ENCODE measurements around the gene GPR85. TPM values are rescaled to one million over a fixed set of nuclear protein-coding genes. Genes with fewer than 3 reads are reported as not detected.
A peak's percentile ranks its signal among the peaks of the same experiment; 100 is the strongest.

The GPR85 gene
- total RNA-seq (2014; rRNA removed), result 8.5 and 9.1 TPM in 2 replicates
- polyA plus RNA-seq (2012), result 4.7 TPM

- peak; percentile 79 for DNase-seq (ENCODE audit: low read depth)
These were observed at the start of gene GPR85 for GRCh38 chr7:113086431-113086888. GPR85 (minus strand) TSS chr7:113086827; CDS start chr7:113084721, 2,106 bp downstream.

DNA sequence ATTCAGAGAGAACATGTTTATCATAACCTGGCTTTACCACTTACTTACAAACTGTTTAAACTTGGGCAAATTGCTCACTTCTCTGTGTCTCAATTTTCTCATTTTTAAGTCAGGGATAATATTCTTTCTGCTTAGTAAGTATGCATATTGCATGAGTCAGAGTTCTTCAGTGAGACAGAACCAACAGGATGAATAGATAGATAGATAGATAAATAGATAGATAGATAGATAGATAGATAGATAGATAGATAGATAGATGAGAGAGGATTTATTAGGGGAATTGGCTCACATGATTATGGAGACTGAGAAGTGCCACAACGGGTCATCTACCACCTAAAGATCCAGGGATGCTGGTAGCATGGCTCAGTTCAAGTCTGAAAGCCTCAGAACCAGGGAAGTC lies 47.4 kb upstream of the GPR85 start:
- no peak for DNase-seq (ENCODE audit: low read depth)

GRCh38 chr7:113131367-113131766 lies 44.7 kb upstream of the GPR85 start:
- DNase-seq (ENCODE audit: low read depth), result no peak

GRCh38 chr7:113128031-113128430 lies 41.4 kb upstream of the GPR85 start:
- no peak for DNase-seq (ENCODE audit: low read depth)

DNA sequence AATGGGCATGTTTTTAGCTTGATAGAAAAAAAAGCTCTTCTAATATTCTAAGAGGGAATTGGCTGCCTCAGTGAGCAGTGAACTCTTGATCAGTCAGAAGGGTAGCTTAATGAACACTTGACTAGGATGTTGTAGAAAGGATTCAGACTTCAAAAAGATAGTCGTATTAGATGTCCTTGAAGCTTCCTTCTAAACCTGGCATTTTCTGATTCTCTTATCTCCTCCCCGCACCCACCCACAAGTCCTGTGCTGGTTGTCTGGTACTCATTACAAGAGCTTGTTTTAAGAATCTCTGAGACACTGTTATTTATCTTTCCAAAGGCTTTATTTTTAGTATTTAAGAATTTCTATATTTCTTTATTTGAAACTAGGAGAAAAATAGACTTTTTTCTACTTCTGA lies 39.1 kb upstream of the GPR85 start:
- DNase-seq (ENCODE audit: low read depth), result no peak

GRCh38 chr7:113122744-113123143 lies 36.1 kb upstream of the GPR85 start:
- no peak for DNase-seq (ENCODE audit: low read depth)

- no peak for DNase-seq (ENCODE audit: low read depth)
These were observed 34.0 kb upstream of the GPR85 start for GRCh38 chr7:113120647-113121046.

- DNase-seq (ENCODE audit: low read depth), result no peak
These were observed 32.8 kb upstream of the GPR85 start for GRCh38 chr7:113119429-113119828.

DNA sequence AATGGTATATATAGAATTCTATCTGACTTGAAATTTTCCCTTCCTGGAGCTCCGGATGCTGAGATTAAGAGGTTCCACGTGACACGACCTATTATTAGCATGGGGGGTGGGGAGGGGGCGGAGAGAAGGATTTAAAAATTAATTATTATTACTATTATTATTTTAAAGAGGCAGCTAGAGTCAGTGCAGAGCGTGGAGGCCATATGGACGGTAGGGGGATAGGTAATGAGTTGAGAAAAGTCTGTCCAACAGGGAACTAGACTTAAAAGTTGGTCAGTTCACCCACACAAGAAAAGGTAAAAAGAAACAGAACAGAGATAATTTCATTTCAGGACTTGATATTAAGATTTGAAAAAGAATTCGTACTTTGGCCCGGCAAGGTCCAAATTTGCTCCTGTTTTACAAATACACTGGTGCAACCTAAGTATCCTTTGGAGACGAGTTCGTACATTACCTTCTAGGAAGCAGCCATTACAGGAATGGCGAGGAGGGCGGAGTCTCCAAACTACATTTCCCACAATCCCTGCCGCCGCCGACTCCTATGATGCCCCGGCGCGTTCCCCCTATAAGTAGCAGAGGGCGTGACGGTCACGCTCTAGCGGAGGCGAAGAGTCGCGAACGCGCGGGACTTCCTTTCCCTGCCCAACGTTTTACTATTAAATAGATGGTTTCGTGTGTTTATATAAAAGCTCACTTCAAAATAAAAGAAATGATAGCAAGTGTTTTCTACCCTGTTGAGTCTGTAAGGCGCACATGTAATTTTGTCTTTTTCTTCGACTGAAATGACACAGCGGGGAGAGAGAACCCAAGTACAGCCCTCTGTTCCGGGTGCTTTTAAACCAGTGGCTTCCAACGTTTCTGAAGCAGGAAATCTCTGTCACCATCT lies 31.7 kb upstream of the GPR85 start, which contains the start of gene SMIM30:
Gene SMIM30 (minus strand): TSS at position 481 of the 886 bp plus-strand sequence. CDS start 976 bp downstream, outside the sequence.
- DNase-seq (ENCODE audit: low read depth), result peak; percentile 94

- DNase-seq (ENCODE audit: low read depth), result peak; percentile 42
These were observed 30.7 kb upstream of the GPR85 start for GRCh38 chr7:113117374-113117774.

GRCh38 chr7:113113912-113114311 lies 27.3 kb upstream of the GPR85 start:
- DNase-seq (ENCODE audit: low read depth), result peak; percentile 31

DNA sequence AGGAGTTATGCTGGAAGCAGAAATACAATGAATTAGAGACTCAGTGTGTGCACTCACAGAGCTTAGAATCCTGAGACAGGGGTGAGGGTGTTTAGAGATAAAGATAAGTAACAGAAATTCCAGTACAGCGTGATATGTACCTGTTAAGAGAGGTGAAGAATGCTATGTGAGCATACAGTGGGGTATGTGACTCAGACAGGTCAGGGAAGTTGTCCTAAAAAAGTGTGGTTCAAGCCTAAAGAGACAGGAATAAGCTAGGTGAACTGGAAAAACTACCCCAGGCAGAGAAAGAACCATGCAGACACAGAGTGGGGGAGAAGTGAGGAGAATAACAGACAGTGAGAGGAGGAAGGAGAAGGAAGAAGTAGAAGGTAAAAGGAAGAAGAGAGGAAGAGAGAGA lies 23.1 kb upstream of the GPR85 start:
- no peak for DNase-seq (ENCODE audit: low read depth)

DNA sequence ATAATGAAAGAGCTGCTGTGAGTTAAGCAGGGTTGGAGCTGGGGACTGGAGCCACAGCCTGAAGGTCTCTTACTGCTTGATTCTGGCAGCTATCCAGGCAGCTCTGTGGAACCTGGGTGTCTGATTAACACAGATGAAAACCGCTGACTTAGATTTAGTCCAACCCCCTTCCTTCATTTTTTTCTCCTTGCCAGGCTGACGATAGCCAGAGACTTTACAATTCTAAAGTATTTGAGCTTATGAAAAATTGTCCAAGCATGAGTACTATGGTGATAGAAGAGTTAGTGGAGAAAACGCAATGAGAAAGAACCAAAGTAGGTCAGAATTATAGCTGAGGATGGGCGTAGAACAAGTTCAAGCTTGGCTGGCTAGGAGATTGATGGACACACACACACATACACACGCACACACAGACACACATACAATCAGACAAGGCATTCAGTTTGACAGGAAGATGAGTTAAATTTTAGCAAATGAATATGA lies 13.5 kb upstream of the GPR85 start:
- DNase-seq (ENCODE audit: low read depth), result peak; percentile 92

DNA sequence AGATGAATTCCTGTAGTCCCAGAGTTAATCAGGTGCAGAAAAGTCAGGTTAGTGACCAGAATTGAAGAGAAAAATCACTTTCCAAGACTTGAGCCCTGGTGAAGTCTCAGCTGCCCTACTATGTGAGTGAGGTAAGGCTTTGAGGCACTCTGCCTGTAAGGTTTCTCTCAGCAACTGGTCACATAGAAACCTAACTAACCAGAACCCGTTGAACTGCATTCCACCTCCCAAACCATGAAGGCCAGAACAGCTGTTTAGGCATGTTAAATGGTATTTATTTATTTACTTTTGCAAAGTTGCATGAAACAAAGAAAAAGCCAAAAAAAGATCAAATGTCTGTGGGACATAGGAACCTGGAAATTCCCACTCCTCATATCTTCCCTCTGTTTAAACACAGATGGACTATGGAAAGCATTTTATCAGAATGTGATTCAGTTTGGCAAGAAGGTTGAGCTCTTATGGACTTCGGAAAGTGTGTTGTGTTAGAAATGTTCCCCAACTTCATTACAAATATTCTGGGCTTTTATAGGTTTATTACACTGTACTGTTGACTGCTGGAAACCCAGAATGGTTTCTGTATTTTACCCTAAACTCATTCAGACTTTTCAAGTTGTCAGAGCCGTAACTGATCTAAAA lies 12.8 kb upstream of the GPR85 start:
- peak; percentile 76 for DNase-seq (ENCODE audit: low read depth)

DNA sequence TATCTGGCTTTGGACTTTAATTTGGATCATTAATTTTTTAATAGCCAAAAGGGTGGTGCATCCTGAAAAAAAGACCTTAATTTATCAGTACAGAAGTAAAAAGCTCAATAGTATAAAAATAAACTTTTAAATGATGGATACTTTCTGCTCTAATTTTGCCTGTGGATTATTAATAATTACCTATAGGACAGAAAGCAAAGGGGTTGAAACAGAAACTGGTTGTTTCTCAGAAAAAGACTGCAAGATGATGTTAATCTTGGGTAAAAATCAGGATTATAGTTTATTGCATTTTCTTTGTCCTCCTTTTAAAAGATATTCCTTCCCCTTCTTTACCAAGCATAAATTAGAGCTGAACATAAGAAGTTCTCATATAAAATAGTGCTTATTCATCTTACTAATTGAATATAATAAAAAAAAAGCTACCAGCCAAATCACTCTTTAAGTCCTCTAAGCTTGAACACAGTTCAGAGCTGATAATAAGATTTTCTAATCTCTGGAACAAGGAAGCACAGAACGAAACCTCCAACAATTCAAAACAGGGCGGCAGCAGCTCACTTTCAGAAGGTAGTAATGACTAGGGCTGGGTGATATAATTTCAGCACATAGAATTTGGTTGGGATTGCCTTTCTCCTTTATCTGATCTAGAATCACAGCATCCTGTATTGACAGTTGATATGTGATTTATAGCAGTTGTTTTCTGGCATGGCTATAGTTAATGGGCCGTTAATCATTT lies 8.1 kb upstream of the GPR85 start:
- no peak for DNase-seq (ENCODE audit: low read depth)

GRCh38 chr7:113093561-113093960 lies 6.9 kb upstream of the GPR85 start:
- no peak for DNase-seq (ENCODE audit: low read depth)

DNA sequence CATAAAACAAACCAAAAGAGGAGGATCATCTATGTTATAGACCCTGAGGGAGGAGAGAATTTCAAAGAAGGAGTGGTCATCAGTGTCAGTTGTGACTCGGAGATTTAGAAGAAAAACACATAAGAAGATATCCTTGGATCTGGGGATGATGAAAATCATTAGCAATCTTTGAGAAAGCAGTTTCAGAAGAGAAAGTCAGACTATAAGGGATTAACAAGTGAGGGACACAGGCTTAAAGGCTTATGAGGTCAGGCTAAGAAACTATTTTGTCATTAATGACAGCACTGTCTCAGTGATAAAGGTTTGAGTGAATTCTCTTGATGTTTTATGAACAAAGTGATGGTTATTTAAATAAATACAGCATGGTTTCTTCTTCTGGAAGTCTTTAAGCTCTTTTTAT lies 6.1 kb upstream of the GPR85 start:
- no peak for DNase-seq (ENCODE audit: low read depth)

DNA sequence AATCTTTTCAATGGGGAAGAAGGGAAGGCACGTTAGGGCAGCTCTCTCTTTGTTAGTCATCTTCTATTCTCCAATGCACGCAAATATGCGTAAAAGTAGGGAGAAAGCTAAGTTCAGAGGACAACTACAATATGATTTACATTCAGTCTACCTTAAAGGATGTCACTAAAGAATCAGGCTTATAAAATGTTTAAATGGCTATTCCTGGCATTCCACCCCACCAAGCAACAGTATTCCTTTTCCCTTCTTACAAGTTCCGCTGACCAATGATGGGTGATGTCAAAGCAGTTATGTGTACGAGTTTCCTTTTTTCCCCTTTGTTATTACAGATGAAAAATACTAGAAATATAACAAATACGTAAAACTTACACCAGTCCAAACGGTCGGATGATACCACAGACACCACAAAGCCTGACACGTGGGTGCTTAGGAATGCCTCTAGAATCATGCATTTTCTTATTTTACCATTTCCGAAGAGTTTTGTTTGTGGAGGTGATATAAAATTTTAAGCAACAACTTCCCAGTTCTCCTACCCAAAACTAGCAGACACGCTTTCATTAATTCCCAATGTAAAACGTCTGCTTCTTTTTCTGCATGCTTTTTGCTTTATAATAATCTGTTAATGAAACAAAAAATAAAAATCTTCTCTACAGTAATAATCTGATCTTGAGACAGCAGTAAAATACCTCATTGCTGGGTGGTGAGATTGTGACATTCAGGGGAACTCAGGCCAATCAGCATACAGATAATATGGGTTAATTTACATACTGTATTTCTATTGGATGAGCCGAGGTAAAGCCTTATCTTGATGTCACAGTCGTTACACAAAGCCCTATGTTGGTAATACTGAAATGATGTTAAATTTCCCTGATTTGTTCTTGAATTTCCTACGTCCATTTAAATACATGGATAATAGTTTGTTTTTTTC lies 708 bp upstream of the GPR85 start:
- peak; percentile 97 for DNase-seq (ENCODE audit: low read depth)

DNA sequence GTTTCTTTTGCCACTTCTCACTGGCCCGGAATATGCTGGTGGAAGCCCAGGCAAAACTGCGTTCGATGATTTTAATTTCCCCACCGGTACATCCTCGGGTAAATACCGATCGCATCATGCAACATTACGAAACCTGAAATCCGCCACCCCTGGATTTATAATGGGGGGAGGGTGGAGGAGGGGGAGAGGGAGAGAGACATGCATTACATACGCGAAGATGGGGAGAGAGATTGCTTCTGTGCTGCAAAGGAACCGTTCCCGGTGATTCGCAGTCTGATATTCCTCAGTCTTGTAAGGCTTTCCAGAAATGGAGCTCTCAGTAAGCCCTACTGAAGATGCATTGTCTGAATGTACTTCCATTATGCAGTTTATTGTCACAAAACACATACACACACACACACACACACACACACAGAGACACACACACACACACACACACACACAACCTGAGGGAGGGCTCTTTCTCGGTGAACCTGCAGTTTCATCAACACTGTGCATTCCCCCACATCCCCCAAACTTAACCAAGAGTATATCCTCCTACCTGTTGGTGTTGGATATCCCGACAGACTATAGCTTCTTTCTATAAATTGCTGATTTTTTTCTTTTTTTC lies 741 bp downstream of the GPR85 start:
- DNase-seq (ENCODE audit: low read depth), result peak; percentile 56

DNA sequence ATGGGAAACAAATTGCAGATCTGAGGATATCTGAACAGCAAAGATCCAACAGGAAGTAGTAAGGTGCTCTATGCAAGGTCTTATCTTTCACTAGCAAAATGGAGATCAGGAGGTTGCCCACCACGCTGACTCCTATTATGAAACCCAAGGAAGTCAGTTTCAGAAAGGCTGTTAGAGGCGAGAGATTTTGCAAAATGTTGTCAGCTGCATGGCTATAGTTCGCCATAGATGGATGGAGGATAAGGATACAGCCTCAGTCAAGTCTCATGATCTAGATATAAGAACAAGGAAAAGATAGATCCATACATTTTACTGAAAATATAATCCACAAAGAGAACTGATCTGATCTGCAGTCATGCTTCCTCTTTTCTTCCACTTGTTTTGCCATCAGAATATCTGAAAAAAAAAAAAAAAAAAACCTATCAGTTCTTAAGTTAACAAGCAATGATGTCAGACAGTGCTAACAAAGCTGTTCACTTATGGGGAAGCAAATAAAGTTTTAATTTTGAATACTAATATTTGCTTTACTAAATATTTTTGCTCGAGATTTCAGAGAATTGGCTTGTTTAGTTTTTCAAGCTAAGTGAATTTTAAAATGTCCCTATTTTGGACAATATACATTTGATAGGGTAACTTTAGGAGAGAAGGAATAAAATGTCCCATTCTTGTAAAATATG lies 2.0 kb downstream of the GPR85 start:
- DNase-seq (ENCODE audit: low read depth), result no peak

Measured in LHCN-M2 (cell line).